H1 (cell line): ENCODE results near the gene CCDC192. TPM values are rescaled to one million over a fixed set of nuclear protein-coding genes. Genes with fewer than 3 reads are reported as not detected.

Source experiments
- CTCF ChIA-PET: fragments of 300-600 bp; sonication (Branson Sonifier 250); formaldehyde crosslinking; loops from one replicate; lab custom pipeline; 2021; ENCODE audit not compliant: partially characterized antibody; lab: Charles Lee
- POLR2A ChIA-PET: fragments of 300-600 bp; sonication (Branson Sonifier 250); formaldehyde crosslinking; loops from one replicate; lab custom pipeline; 2021; ENCODE audit warnings: inconsistent platforms; ENCODE audit not compliant: partially characterized antibody; lab: Charles Lee
- DNase-seq, 2 experiments: peaks; one replicate each; pipeline versions ENCODE4 v3.0.0 to v3.0.0-alpha.2; 2010 to 2022; ENCODE audit warnings: low spot score in 2 of 2, low read depth in 1 of 2, mixed read lengths in 1 of 2
- FAIRE-seq: peaks from 2 replicates; lab custom pipeline; 2011; peaks lifted over from hg19 to GRCh38; lab: Jason Lieb, UNC
- H2AFZ ChIP-seq: 2 replicates; pipeline ENCODE4 v1.8.1; 2012; ENCODE audit warnings: low read length, inconsistent platforms
- H2AK5ac ChIP-seq: 2 replicates; pipeline ENCODE4 v1.6.1; 2013; ENCODE audit warnings: low read depth, low read length
- H2BK120ac ChIP-seq: replicated peaks from 2 replicates; pipeline ENCODE3; 2013; ENCODE audit warnings: low read depth, low read length, inconsistent platforms
- H2BK12ac ChIP-seq: 2 replicates; pipeline ENCODE4 v1.6.1; 2013; ENCODE audit warnings: low read depth, low read length
- H2BK15ac ChIP-seq: 2 replicates; pipeline ENCODE4 v1.6.1; 2013; ENCODE audit warnings: low read length
- H2BK20ac ChIP-seq: 2 replicates; pipeline ENCODE4 v1.6.1; 2013; ENCODE audit warnings: low read length
- H2BK5ac ChIP-seq: 2 replicates; pipeline ENCODE4 v1.6.1; 2013; ENCODE audit warnings: low read depth, low read length
- H3K14ac ChIP-seq: 2 replicates; pipeline ENCODE4 v1.6.1; 2013; ENCODE audit warnings: inconsistent platforms; ENCODE audit not compliant: insufficient read length
- H3K18ac ChIP-seq: 2 replicates; pipeline ENCODE4 v1.6.1; 2013; ENCODE audit warnings: low read length; ENCODE audit errors: extremely low read depth
- H3K23ac ChIP-seq: 2 replicates; pipeline ENCODE4 v1.6.1; 2013; ENCODE audit warnings: inconsistent platforms; ENCODE audit not compliant: insufficient read length
- H3K23me2 ChIP-seq: 2 replicates; pipeline ENCODE4 v1.6.1; 2013; ENCODE audit warnings: low read depth, low read length
- H3K27ac ChIP-seq: 2 replicates; pipeline ENCODE4 v1.6.1; 2011; ENCODE audit warnings: low read depth, low read length, inconsistent platforms
- H3K27me3 ChIP-seq, 4 experiments: replicated peaks in 1 of 4; 1 replicate in 1 of 4; 2 replicates in 3 of 4; pipeline versions ENCODE4 v1.6.1 to v1.8.1; 2011 to 2013; ENCODE audit warnings: low read length in 3 of 4, mild to moderate bottlenecking in 3 of 4, inconsistent platforms in 2 of 4, mixed read lengths in 2 of 4, moderate library complexity in 1 of 4; ENCODE audit not compliant: control insufficient read depth in 3 of 4, insufficient read depth in 3 of 4; ENCODE audit errors: extremely low read depth in 1 of 4
- H3K36me3 ChIP-seq, 4 experiments: 2 replicates each; pipeline versions ENCODE4 v1.6.1 to v1.8.1; 2011 to 2013; ENCODE audit warnings: mild to moderate bottlenecking in 4 of 4, low read length in 3 of 4, moderate library complexity in 2 of 4, control low read depth in 1 of 4, inconsistent platforms in 1 of 4; ENCODE audit not compliant: insufficient read depth in 4 of 4, control insufficient read depth in 2 of 4
- H3K4ac ChIP-seq: replicated peaks from 2 replicates; pipeline ENCODE3; 2013; ENCODE audit warnings: low read length, low read depth, mixed read lengths, inconsistent platforms; ENCODE audit not compliant: insufficient read length
- H3K4me1 ChIP-seq, 4 experiments: replicated peaks in 1 of 4; 1 replicate in 1 of 4; 2 replicates in 3 of 4; pipeline versions ENCODE4 v1.6.1 to v1.8.1; 2011 to 2013; ENCODE audit warnings: low read length in 3 of 4, inconsistent platforms in 2 of 4, mixed read lengths in 1 of 4; ENCODE audit not compliant: insufficient read depth in 4 of 4, control insufficient read depth in 3 of 4
- H3K4me2 ChIP-seq, 2 experiments: 2 replicates each; pipeline versions ENCODE4 v1.6.1 to v1.8.1; 2011 to 2013; ENCODE audit warnings: low read depth in 2 of 2, low read length in 2 of 2, control low read depth in 1 of 2, inconsistent platforms in 1 of 2, mild to moderate bottlenecking in 1 of 2; ENCODE audit not compliant: insufficient read depth in 1 of 2
- H3K4me3 ChIP-seq, 4 experiments: fragments of 200-600, 300-600 bp in 1 of 4; sonication (generic), shearing (Covaris generic), sonication (Bioruptor Twin) in 1 of 4; 2 replicates each; pipeline versions ENCODE4 v1.5.1 to v1.8.1; 2011 to 2016; ENCODE audit warnings: low read length in 4 of 4, low read depth in 3 of 4, control low read depth in 2 of 4, inconsistent platforms in 2 of 4, mild to moderate bottlenecking in 2 of 4, mixed read lengths in 1 of 4, moderate library complexity in 1 of 4; ENCODE audit not compliant: insufficient read depth in 2 of 4; ENCODE audit errors: extremely low read depth in 1 of 4
- H3K56ac ChIP-seq: replicated peaks from 2 replicates; pipeline ENCODE3; 2013; ENCODE audit warnings: low read depth, mild to moderate bottlenecking, mixed read lengths, low read length, inconsistent platforms; ENCODE audit not compliant: insufficient read length
- H3K79me1 ChIP-seq: 2 replicates; pipeline ENCODE4 v1.6.1; 2013; ENCODE audit warnings: low read depth, low read length, control low read depth
- H3K79me2 ChIP-seq, 2 experiments: 2 replicates each; pipeline versions ENCODE4 v1.6.1 to v1.8.1; 2012 to 2013; ENCODE audit warnings: low read length in 2 of 2, mild to moderate bottlenecking in 2 of 2, inconsistent platforms in 1 of 2; ENCODE audit not compliant: insufficient read depth in 2 of 2, control insufficient read depth in 1 of 2
- H3K9ac ChIP-seq, 4 experiments: replicated peaks in 1 of 4; 1 replicate in 1 of 4; 2 replicates in 3 of 4; pipeline versions ENCODE4 v1.6.1 to v1.8.1; 2011 to 2013; ENCODE audit warnings: low read depth in 3 of 4, low read length in 3 of 4, control low read depth in 2 of 4, mild to moderate bottlenecking in 2 of 4, moderate library complexity in 2 of 4, inconsistent platforms in 1 of 4; ENCODE audit errors: extremely low read depth in 1 of 4
- H3K9me3 ChIP-seq, 2 experiments: 2 replicates each; pipeline versions ENCODE4 v1.6.1 to v1.8.1; 2012 to 2013; ENCODE audit warnings: mild to moderate bottlenecking in 2 of 2, moderate library complexity in 2 of 2, control low read depth in 1 of 2, inconsistent platforms in 1 of 2, low read depth in 1 of 2, low read length in 1 of 2, mixed read lengths in 1 of 2; ENCODE audit not compliant: insufficient read depth in 2 of 2
- H4K20me1 ChIP-seq, 2 experiments: replicated peaks in 1 of 2; 2 replicates each; pipeline versions ENCODE3 to v1.8.1; 2011 to 2013; ENCODE audit warnings: inconsistent platforms in 2 of 2, low read length in 2 of 2, mild to moderate bottlenecking in 1 of 2; ENCODE audit not compliant: insufficient read depth in 2 of 2, control insufficient read depth in 1 of 2
- H4K5ac ChIP-seq: 2 replicates; pipeline ENCODE4 v1.6.1; 2013; ENCODE audit warnings: low read length, low read depth, mixed read lengths, inconsistent platforms; ENCODE audit not compliant: insufficient read length
- H4K8ac ChIP-seq: 2 replicates; pipeline ENCODE4 v1.8.0; 2013; ENCODE audit warnings: mild to moderate bottlenecking, moderate library complexity, low read length, inconsistent platforms; ENCODE audit not compliant: insufficient read depth; ENCODE audit errors: extremely low read depth
- H4K91ac ChIP-seq: replicated peaks from 2 replicates; pipeline ENCODE3; 2013; ENCODE audit warnings: low read length, mixed read lengths, inconsistent platforms; ENCODE audit not compliant: insufficient read length
- POLR2A ChIP-seq, 2 experiments: IDR thresholded peaks; 1 replicate in 1 of 2; 2 replicates in 1 of 2; pipeline ENCODE4 v1.6.1; 2011; ENCODE audit warnings: low read depth in 2 of 2, low read length in 2 of 2, mild to moderate bottlenecking in 2 of 2; ENCODE audit errors: control extremely low read depth in 1 of 2
- SIX5 ChIP-seq: IDR thresholded peaks from 2 replicates; pipeline ENCODE4 v1.6.1; 2011; ENCODE audit warnings: mild to moderate bottlenecking, low read depth, low read length
- polyA plus RNA-seq, 7 experiments: library from polyadenylated mRNA; depleted of rRNA in 3 of 7; stranded (reverse) in 5 of 7; unstranded in 2 of 7; fragments of >200 nt in 5 of 7; fragments of 200-250 nt in 2 of 7; gene quantifications; 1 replicate in 5 of 7; 2 replicates in 1 of 7; 4 replicates in 1 of 7; pipeline versions ENCODE4 v1.2.1 to v1.2.3, GENCODE V29; 2011 to 2013; ENCODE audit warnings: missing spikeins in 2 of 7, mixed read lengths in 2 of 7
- total RNA-seq: library from RNA; stranded (reverse); fragmentation: NEBNext Ultra II Directional; extraction: Animal tissue kit (Norgen Biotek cat#: 25700); gene quantifications from 2 replicates; pipeline ENCODE4 v1.2.1, GENCODE V29; 2021

CCDC192 gene
- total and polyA plus RNA-seq, 2 of the 8 experiments (the other 6 are each of a cell fraction or from before 2014, with no cell fraction given) = 0.61 TPM; not detected in 1

- ChIA-PET CTCF (no interaction called here), POLR2A (no interaction called here)
- Histone ChIP-seq H3K9ac (no peak overlapping the region), H3K23ac (no peak overlapping the region), H2AFZ (no peak overlapping the region), H3K18ac (no peak overlapping the region), H3K56ac (no peak overlapping the region), H3K4me1 (no peaks in the 10 kb centered on the region), H3K4ac (no peak overlapping the region), H3K79me2 (no peaks in the 10 kb centered on the region), H3K27me3 (no peaks in the 10 kb centered on the region), H4K8ac (no peak overlapping the region), H2AK5ac (no peak overlapping the region), H3K36me3 (no peaks in the 10 kb centered on the region), H2BK15ac (no peak overlapping the region), H3K4me3 (no peak overlapping the region), H2BK120ac (no peak overlapping the region), H2BK20ac (no peak overlapping the region), H3K14ac (no peak overlapping the region), H2BK12ac (no peak overlapping the region), H4K20me1 (no peaks in the 10 kb centered on the region), H4K91ac (no peak overlapping the region), H3K23me2 (no peaks in the 10 kb centered on the region), H3K27ac (no peak overlapping the region), H3K79me1 (no peaks in the 10 kb centered on the region), H3K9me3 (no peaks in the 10 kb centered on the region), H3K4me2 (no peak overlapping the region), H2BK5ac (no peak overlapping the region), H4K5ac (no peak overlapping the region)
- DNase-seq = no peak
- FAIRE-seq = no peak
- TF ChIP-seq SIX5 = no peak
- TF ChIP-seq POLR2A (IDR thresholded peaks at IDR 0.05; ENCODE audit: control extremely low read depth in 1 of 2, low read depth in 2 of 2, low read length in 2 of 2) = no peak
These were observed 7.8 kb upstream of the CCDC192 start for GRCh38 chr5:127695346-127695745.
